HCT116 (cell line): Measurements from ENCODE around the gene PLPP7. TPM values are rescaled to one million over a fixed set of nuclear protein-coding genes. Genes with fewer than 3 reads are reported as not detected.

Source experiments
- ATAC-seq: fragments of 200-7000 bp; cut with Tn5 transposase; 2 replicates; pipeline ENCODE4 v1.9.1; 2020; ENCODE audit warnings: mild to moderate bottlenecking, moderate library complexity
- BruUV-seq: library from RNA; stranded (reverse); fragments of 400-500 nt; replicated peaks from 2 replicates; lab custom pipeline; 2021; lab: Mats Ljungman, UMichigan
- CTCF ChIA-PET: fragments of 300-600 bp; sonication (Branson Sonifier 250); formaldehyde crosslinking; loops from one replicate; lab custom pipeline; 2021; ENCODE audit warnings: antibody characterized with exemption; lab: Charles Lee
- POLR2A ChIA-PET: fragments of 300-600, 350-600 bp; sonication (Branson Sonifier 250); formaldehyde crosslinking; loops from one replicate; lab custom pipeline; 2021; ENCODE audit warnings: antibody characterized with exemption; lab: Charles Lee
- RAD21 ChIA-PET, 2 experiments: fragments of 300-600 bp; sonication (Branson Sonifier 250); formaldehyde crosslinking; loops; one replicate each; lab custom pipeline; 2023; ENCODE audit warnings: low total read pairs in 2 of 2; ENCODE audit not compliant: uncharacterized antibody in 2 of 2, unreplicated experiment in 2 of 2, low non-redundant PET in 1 of 2; lab: Charles Lee
- DNase-seq: peaks from one replicate; pipeline ENCODE4 v3.0.0-alpha.2; 2010; ENCODE audit warnings: low read depth, low spot score
- H2AFZ ChIP-seq: fragments of 200-600 bp; shearing (Covaris generic), sonication (generic); 2 replicates; pipeline ENCODE4 v1.6.1; 2017; ENCODE audit warnings: low read depth, mixed run types, mixed read lengths, antibody characterized with exemption, low read length; ENCODE audit not compliant: poor library complexity, severe bottlenecking
- H3K27ac ChIP-seq: 2 replicates; pipeline ENCODE4 v1.5.1; 2012; ENCODE audit warnings: low read depth, low read length
- H3K27me3 ChIP-seq: fragments of 200-600 bp; sonication (generic); 2 replicates; pipeline ENCODE4 v1.6.1; 2016; ENCODE audit warnings: mixed run types, low read length, mixed read lengths; ENCODE audit not compliant: insufficient read depth
- H3K36me3 ChIP-seq, 2 experiments: fragments of 200-500 bp in 1 of 2; fragments of 200-600 bp in 1 of 2; sonication (Bioruptor generic) in 1 of 2; sonication (generic) in 1 of 2; 2 replicates each; pipeline versions ENCODE4 v1.5.1 to v1.6.1; 2014 to 2016; ENCODE audit warnings: low read length in 2 of 2, inconsistent platforms in 1 of 2, mixed read lengths in 1 of 2, mixed run types in 1 of 2; ENCODE audit not compliant: insufficient read depth in 2 of 2, control insufficient read depth in 1 of 2
- H3K4me1 ChIP-seq, 2 experiments: fragments of 200-600 bp in 1 of 2; sonication (generic) in 1 of 2; 2 replicates each; pipeline versions ENCODE4 v1.5.1 to v1.6.1; 2012 to 2017; ENCODE audit warnings: low read length in 2 of 2, inconsistent platforms in 1 of 2, mild to moderate bottlenecking in 1 of 2, mixed read lengths in 1 of 2, mixed run types in 1 of 2, moderate library complexity in 1 of 2; ENCODE audit not compliant: insufficient read depth in 2 of 2, control insufficient read depth in 1 of 2
- H3K4me2 ChIP-seq: fragments of 200-600 bp; sonication (generic); 2 replicates; pipeline ENCODE4 v1.6.1; 2017; ENCODE audit warnings: mixed run types, low read length, mixed read lengths
- H3K4me3 ChIP-seq, 2 experiments: fragments of 200-600 bp in 1 of 2; sonication (generic) in 1 of 2; replicated peaks in 1 of 2; 2 replicates each; pipeline ENCODE4 v1.5.1; 2011 to 2016; ENCODE audit warnings: low read length in 2 of 2, control low read depth in 1 of 2, low read depth in 1 of 2, mild to moderate bottlenecking in 1 of 2, mixed read lengths in 1 of 2, mixed run types in 1 of 2
- H3K79me2 ChIP-seq: fragments of 200-600 bp; sonication (generic); 2 replicates; pipeline ENCODE4 v1.6.1; 2017; ENCODE audit warnings: mild to moderate bottlenecking, mixed run types, low read length, moderate library complexity, mixed read lengths; ENCODE audit not compliant: insufficient read depth
- H3K9ac ChIP-seq: fragments of 200-600 bp; sonication (generic); 2 replicates; pipeline ENCODE4 v1.6.1; 2016; ENCODE audit warnings: low read length, mixed read lengths
- H3K9me2 ChIP-seq: fragments of 200-600 bp; sonication (generic), shearing (Covaris generic); 2 replicates; pipeline ENCODE4 v1.6.1; 2017; ENCODE audit warnings: mixed run types, mild to moderate bottlenecking, moderate library complexity; ENCODE audit not compliant: insufficient read depth
- H3K9me3 ChIP-seq, 2 experiments: fragments of 200-500 bp in 1 of 2; fragments of 200-600 bp in 1 of 2; sonication (Bioruptor generic) in 1 of 2; sonication (generic) in 1 of 2; 2 replicates each; pipeline ENCODE4 v1.6.1; 2014 to 2017; ENCODE audit warnings: low read length in 2 of 2, mixed read lengths in 2 of 2, inconsistent platforms in 1 of 2, low read depth in 1 of 2, mild to moderate bottlenecking in 1 of 2, mixed run types in 1 of 2, moderate library complexity in 1 of 2; ENCODE audit not compliant: control insufficient read depth in 1 of 2, insufficient read depth in 1 of 2
- H4K20me1 ChIP-seq: fragments of 200-600 bp; sonication (generic), shearing (Covaris generic); 2 replicates; pipeline ENCODE4 v1.6.1; 2017; ENCODE audit warnings: mixed run types, mild to moderate bottlenecking, moderate library complexity; ENCODE audit not compliant: insufficient read depth
- ATF3 ChIP-seq: IDR thresholded peaks from 2 replicates; pipeline ENCODE4 v1.6.1; 2012
- CEBPB ChIP-seq: IDR thresholded peaks from 2 replicates; pipeline ENCODE4 v1.6.1; 2012; ENCODE audit warnings: low read depth
- ELF1 ChIP-seq: IDR thresholded peaks from 2 replicates; pipeline ENCODE4 v1.6.1; 2012; ENCODE audit warnings: low read depth, borderline replicate concordance
- FOSL1 ChIP-seq: IDR thresholded peaks from 2 replicates; pipeline ENCODE4 v1.6.1; 2012; ENCODE audit warnings: low read depth
- JUND ChIP-seq: IDR thresholded peaks from 2 replicates; pipeline ENCODE4 v1.6.1; 2012
- POLR2A ChIP-seq: IDR thresholded peaks from 2 replicates; pipeline ENCODE4 v1.7.0; 2011; ENCODE audit warnings: borderline replicate concordance; ENCODE audit not compliant: insufficient read depth, insufficient read length; ENCODE audit errors: extremely low read depth
- POLR2AphosphoS5 ChIP-seq: IDR thresholded peaks from 2 replicates; pipeline ENCODE4 v1.6.1; 2011; ENCODE audit warnings: mild to moderate bottlenecking, low read depth, low read length, moderate library complexity
- REST ChIP-seq: IDR thresholded peaks from 2 replicates; pipeline ENCODE4 v1.6.1; 2012; ENCODE audit warnings: low read depth
- SRF ChIP-seq: IDR thresholded peaks from 2 replicates; pipeline ENCODE4 v1.6.1; 2012; ENCODE audit warnings: low read depth
- TCF7L2 ChIP-seq: IDR thresholded peaks from 2 replicates; pipeline ENCODE4 v1.7.0; 2011; ENCODE audit warnings: borderline replicate concordance, inconsistent platforms; ENCODE audit not compliant: insufficient read depth, insufficient read length; ENCODE audit errors: extremely low read depth
- YY1 ChIP-seq: IDR thresholded peaks from 2 replicates; pipeline ENCODE4 v1.6.1; 2011; ENCODE audit warnings: low read length, low read depth, moderate library complexity, mild to moderate bottlenecking; ENCODE audit not compliant: insufficient replicate concordance; ENCODE audit errors: extremely low read depth
- ZFX ChIP-seq: fragments of 450-650 bp; IDR thresholded peaks from 2 replicates; pipeline ENCODE4 v1.6.1; 2017
- intact Hi-C: fragments of 100-400 bp; cut with micrococcal nuclease; formaldehyde crosslinking; loops from 2 replicates; pipeline ENCODE4 v1.10.0; 2022
- total RNA-seq: library from RNA; stranded (reverse); gene quantifications from one replicate; pipeline ENCODE4 v1.2.1, GENCODE V29; 2021; ENCODE audit not compliant: unreplicated experiment
- TF ChIP-seq, protein P1 (sequence below): IDR thresholded peaks from 2 replicates; pipeline ENCODE4 v1.6.1; 2012
- TF ChIP-seq, protein P2 (sequence below), 3 experiments: fragments of 200-600 bp in 1 of 3; sonication (generic) in 1 of 3; IDR thresholded peaks in 2 of 3; conservative IDR thresholded peaks in 1 of 3; 2 replicates each; pipeline ENCODE4 v1.5.1; 2012 to 2017; ENCODE audit warnings: low read depth in 2 of 3, low read length in 2 of 3, antibody characterized with exemption in 1 of 3, borderline replicate concordance in 1 of 3, control low read depth in 1 of 3, mild to moderate bottlenecking in 1 of 3, mixed read lengths in 1 of 3, mixed run types in 1 of 3, moderate library complexity in 1 of 3; ENCODE audit not compliant: insufficient read depth in 1 of 3

The PLPP7 gene
- total RNA-seq, 1 experiment from 2014 or later: 0.37 TPM

GRCh38 chr9:131299961-131300347, 10.4 kb downstream of the PLPP7 start:
- TF ChIP-seq JUND (no peak), YY1 (no peak), POLR2AphosphoS5 (no peak), REST (no peak)
- TF ChIP-seq, protein P1, sequence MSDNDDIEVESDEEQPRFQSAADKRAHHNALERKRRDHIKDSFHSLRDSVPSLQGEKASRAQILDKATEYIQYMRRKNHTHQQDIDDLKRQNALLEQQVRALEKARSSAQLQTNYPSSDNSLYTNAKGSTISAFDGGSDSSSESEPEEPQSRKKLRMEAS: no peak
- Histone ChIP-seq H3K4me3 (no peak overlapping the region), H3K36me3 (no peaks in the 10 kb centered on the region), H3K27me3 (no peaks in the 10 kb centered on the region), H3K79me2 (no peaks in the 10 kb centered on the region), H2AFZ (no peak overlapping the region), H4K20me1 (no peaks in the 10 kb centered on the region), H3K4me2 (no peak overlapping the region), H3K9me2 (no peaks in the 10 kb centered on the region), H3K9me3 (no peaks in the 10 kb centered on the region), H3K27ac (no peak overlapping the region), H3K9ac (no peak overlapping the region), H3K4me1 (no peaks in the 10 kb centered on the region)
- RAD21 ChIA-PET: no interaction called here
- no peak for ATAC-seq
- no TSS peak for BruUV-seq
- no peak for DNase-seq
- POLR2A ChIA-PET: no interaction called here
- intact Hi-C loops: no loop called here
- CTCF ChIA-PET: no interaction called here

- CTCF ChIA-PET: no interaction called here
- no peaks in the 10 kb centered on the region for H3K27me3 ChIP-seq
- DNase-seq (no peak), ATAC-seq (no peak)
- H3K9me2 ChIP-seq: no peaks in the 10 kb centered on the region
- RAD21 ChIA-PET: no interaction called here
- POLR2A ChIA-PET: no interaction called here
- H3K79me2 ChIP-seq: no peaks in the 10 kb centered on the region
- H3K9me3 ChIP-seq: no peaks in the 10 kb centered on the region
- H3K36me3 ChIP-seq: no peaks in the 10 kb centered on the region
- no TSS peak for BruUV-seq
- H3K4me2 ChIP-seq: no peak overlapping the region
- H3K9ac ChIP-seq: no peak overlapping the region
- no peak overlapping the region for H3K27ac ChIP-seq
- no peaks in the 10 kb centered on the region for H3K4me1 ChIP-seq
- H2AFZ ChIP-seq: no peak overlapping the region
- intact Hi-C loops: no loop called here
- no peaks in the 10 kb centered on the region for H4K20me1 ChIP-seq
- H3K4me3 ChIP-seq: no peak overlapping the region
- TF ChIP-seq FOSL1 (no peak), CEBPB (no peak), SRF (no peak), TCF7L2 (no peak), POLR2A (no peak), ELF1 (no peak), ZFX (no peak), ATF3 (no peak), POLR2AphosphoS5 (no peak), YY1 (no peak)
- TF ChIP-seq, protein P2, sequence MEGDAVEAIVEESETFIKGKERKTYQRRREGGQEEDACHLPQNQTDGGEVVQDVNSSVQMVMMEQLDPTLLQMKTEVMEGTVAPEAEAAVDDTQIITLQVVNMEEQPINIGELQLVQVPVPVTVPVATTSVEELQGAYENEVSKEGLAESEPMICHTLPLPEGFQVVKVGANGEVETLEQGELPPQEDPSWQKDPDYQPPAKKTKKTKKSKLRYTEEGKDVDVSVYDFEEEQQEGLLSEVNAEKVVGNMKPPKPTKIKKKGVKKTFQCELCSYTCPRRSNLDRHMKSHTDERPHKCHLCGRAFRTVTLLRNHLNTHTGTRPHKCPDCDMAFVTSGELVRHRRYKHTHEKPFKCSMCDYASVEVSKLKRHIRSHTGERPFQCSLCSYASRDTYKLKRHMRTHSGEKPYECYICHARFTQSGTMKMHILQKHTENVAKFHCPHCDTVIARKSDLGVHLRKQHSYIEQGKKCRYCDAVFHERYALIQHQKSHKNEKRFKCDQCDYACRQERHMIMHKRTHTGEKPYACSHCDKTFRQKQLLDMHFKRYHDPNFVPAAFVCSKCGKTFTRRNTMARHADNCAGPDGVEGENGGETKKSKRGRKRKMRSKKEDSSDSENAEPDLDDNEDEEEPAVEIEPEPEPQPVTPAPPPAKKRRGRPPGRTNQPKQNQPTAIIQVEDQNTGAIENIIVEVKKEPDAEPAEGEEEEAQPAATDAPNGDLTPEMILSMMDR (IDR thresholded peaks at IDR 0.05 in 2 of 3, conservative IDR thresholded peaks at IDR 0.05 in 1 of 3; ENCODE audit: borderline replicate concordance in 1 of 3, insufficient read depth in 1 of 3, low read depth in 2 of 3, low read length in 2 of 3): no peak
These were observed 10.9 kb downstream of the PLPP7 start for GRCh38 chr9:131300444-131300843.
